Right cardiac atrium (tissue), 5 donors: Measurements from ENCODE around the gene DCLRE1B. TPM values are rescaled to one million over a fixed set of nuclear protein-coding genes. Genes with fewer than 3 reads are reported as not detected.

ENCODE experiments used
- ATAC-seq, 2 donors: fragments of 200-7000 bp; cut with Tn5 transposase; one replicate each; pipeline versions ENCODE4 v1.8.0 to v1.9.1; 2020; ENCODE audit warnings: moderate library complexity in 2 of 2, mild to moderate bottlenecking in 1 of 2
- DNase-seq, 3 donors: peaks; one replicate each; pipeline ENCODE4 v3.0.0-alpha.2; 2020
- H3K27ac ChIP-seq: one replicate; pipeline ENCODE4 v1.5.1; 2013; ENCODE audit warnings: mild to moderate bottlenecking, low read length, control low read depth, moderate library complexity
- H3K27me3 ChIP-seq: one replicate; pipeline ENCODE4 v1.6.1; 2013; ENCODE audit not compliant: control insufficient read depth, insufficient read depth
- H3K4me1 ChIP-seq: one replicate; pipeline ENCODE4 v1.6.1; 2013; ENCODE audit warnings: low read length; ENCODE audit not compliant: control insufficient read depth, insufficient read depth
- H3K4me3 ChIP-seq: one replicate; pipeline ENCODE4 v1.5.1; 2013; ENCODE audit warnings: low read length, control low read depth
- H3K9me3 ChIP-seq: one replicate; pipeline ENCODE4 v1.6.1; 2013; ENCODE audit warnings: low read length; ENCODE audit not compliant: control insufficient read depth
- WGBS: extraction: QIAGEN DNeasy Blood & Tissue Kit; methylation state at CpG from one replicate; pipeline ENCODE4 v1.1.7; 2013; 5-methylcytosine and 5-hydroxymethylcytosine counted together
- intact Hi-C, 4 donors: fragments of 100-400 bp; cut with DNase I; formaldehyde crosslinking; loops; one replicate each; pipeline versions ENCODE4 v1.11.0 to v1.14.0; 2022 to 2023
- polyA plus RNA-seq: library from polyadenylated mRNA; stranded (reverse); fragments of 200-250 nt; gene quantifications from one replicate; pipeline ENCODE4 v1.2.3, GENCODE V29; 2013
- total RNA-seq, 4 donors: library from RNA; stranded (reverse); fragmentation: NEBNext Ultra II Directional; extraction: Animal tissue kit (Norgen Biotek cat#: 25700); gene quantifications; one replicate each; pipeline ENCODE4 v1.2.1, GENCODE V29; 2021
- donor health status: healthy with polysubstance abuse.
- donor health status: DM: no; HTN: yes; CAD: no.
- donor health status: DM: no; HTN: no; CAD: no.
- donor health status: DM: no; HTN: yes; CAD: no; lungs with severe emphysema.
- donor health status: DM: yes; HTN: yes; CAD: no.

The DCLRE1B gene
- total and polyA plus RNA-seq, 5 donors, result 0.97 to 3.4 (median 2.6) TPM

- no peak for ATAC-seq
- DNase-seq, result no peak
- no peak overlapping the region for H3K4me3 ChIP-seq
- H3K4me1 ChIP-seq, result no peaks in the 10 kb centered on the region
- no peaks in the 10 kb centered on the region for H3K9me3 ChIP-seq
- WGBS, result 83% methylated on average over 1 of the region's 1 CpG
- H3K27ac ChIP-seq, result no peak overlapping the region
- intact Hi-C loops, result no loop called here
- H3K27me3 ChIP-seq, result no peaks in the 10 kb centered on the region
These were observed 52.9 kb downstream of the DCLRE1B start for GRCh38 chr1:113957984-113958383.

GRCh38 chr1:113958691-113959090 lies 53.6 kb downstream of the DCLRE1B start:
- no peaks in the 10 kb centered on the region for H3K4me1 ChIP-seq
- no peaks in the 10 kb centered on the region for H3K27me3 ChIP-seq
- ATAC-seq (no peak), DNase-seq (no peak)
- no peak overlapping the region for H3K4me3 ChIP-seq
- no peak overlapping the region for H3K27ac ChIP-seq
- H3K9me3 ChIP-seq, result no peaks in the 10 kb centered on the region
- 94% methylated on average over 1 of the region's 1 CpG for WGBS
- intact Hi-C loops, result no loop called here

GRCh38 chr1:113963281-113963906 lies 58.3 kb downstream of the DCLRE1B start:
- ATAC-seq (no peak), DNase-seq (no peak)
- WGBS, result 90% methylated on average over 12 of the region's 12 CpGs
- H3K27me3 ChIP-seq, result no peaks in the 10 kb centered on the region
- no peaks in the 10 kb centered on the region for H3K9me3 ChIP-seq
- H3K27ac ChIP-seq, result no peak overlapping the region
- H3K4me1 ChIP-seq, result no peaks in the 10 kb centered on the region
- intact Hi-C loops, result no loop called here
- H3K4me3 ChIP-seq, result no peak overlapping the region

Other genes with a start within 250 kb of the DCLRE1B start
- gene PHTF1, start 145.8 kb upstream of the DCLRE1B start, total RNA-seq, result 1 to 10 TPM; 7.3 to 9.3 (median 9.0) TPM
- gene PHTF1, start 145.8 kb upstream of the DCLRE1B start, polyA plus RNA-seq, result 4.5 TPM
- gene RSBN1, start 92.8 kb upstream of the DCLRE1B start, total RNA-seq, result 10 to 100 TPM; 12.8 to 15.2 (median 13.8) TPM
- 3.8 TPM for gene RSBN1, start 92.8 kb upstream of the DCLRE1B start, polyA plus RNA-seq
- 1 to 10 TPM; 1.1 to 1.6 (median 1.4) TPM for gene PTPN22, start 33.6 kb upstream of the DCLRE1B start, total RNA-seq
- gene PTPN22, start 33.6 kb upstream of the DCLRE1B start, polyA plus RNA-seq, result 0.48 TPM
- gene BCL2L15, start 17.7 kb upstream of the DCLRE1B start, total RNA-seq, result under 1 TPM; 0.15 to 0.89 (median 0.36) TPM
- 0.09 TPM for gene BCL2L15, start 17.7 kb upstream of the DCLRE1B start, polyA plus RNA-seq
- 10 to 100 TPM; 11.0 to 16.7 (median 15.8) TPM for gene AP4B1, start 527 bp upstream of the DCLRE1B start, total RNA-seq
- 8.9 TPM for gene AP4B1, start 527 bp upstream of the DCLRE1B start, polyA plus RNA-seq
- 10 to 100 TPM; 56.1 to 98.7 (median 62.8) TPM for gene HIPK1, start 24.0 kb downstream of the DCLRE1B start, total RNA-seq
- 14.4 TPM for gene HIPK1, start 24.0 kb downstream of the DCLRE1B start, polyA plus RNA-seq
- 10 to 100 TPM; 25.8 to 33.9 (median 31.6) TPM for gene OLFML3, start 74.1 kb downstream of the DCLRE1B start, total RNA-seq
- gene OLFML3, start 74.1 kb downstream of the DCLRE1B start, polyA plus RNA-seq, result 27.5 TPM
- gene SYT6, start 248.5 kb downstream of the DCLRE1B start, total RNA-seq, result not detected
- gene SYT6, start 248.5 kb downstream of the DCLRE1B start, polyA plus RNA-seq, result not detected